KG1 (cell line): Measurements from ENCODE around the gene WDFY2.
"Not testable (repeated sequence)": the region's sequence is repeated elsewhere in the genome, so short reads cannot be mapped to it uniquely, and the experiment has no call there.

Experiments
- DNase-seq: peaks from one replicate; lab custom pipeline; 2025; lab: John Stamatoyannopoulos, UW

WDFY2 gene

GRCh38 chr13:51564252-51564651 lies 20.0 kb upstream of the WDFY2 start:
- no peak for DNase-seq

- DNase-seq: no peak
Observed at GRCh38 chr13:51564671-51565070, 19.6 kb upstream of the WDFY2 start.

DNA sequence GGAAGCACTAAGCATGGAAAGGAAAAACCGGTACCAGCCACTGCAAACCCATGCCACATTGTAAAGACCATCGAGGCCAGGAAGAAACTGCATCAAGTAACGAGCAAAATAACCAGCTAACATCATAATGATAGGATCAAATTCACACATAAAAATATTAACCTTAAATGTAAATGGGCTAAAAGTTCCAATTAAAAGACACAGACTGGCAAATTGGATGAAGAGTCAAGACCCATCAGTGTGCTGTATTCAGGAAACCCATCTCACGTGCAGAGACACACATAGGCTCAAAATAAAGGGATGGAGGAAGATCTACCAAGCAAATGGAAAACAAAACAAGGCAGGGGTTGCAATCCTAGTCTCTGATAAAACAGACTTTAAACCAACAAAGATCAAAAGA lies 15.3 kb upstream of the WDFY2 start:
- not testable (repeated sequence) for DNase-seq

- no peak for DNase-seq
Observed at GRCh38 chr13:51576754-51577153, 7.5 kb upstream of the WDFY2 start.

DNA sequence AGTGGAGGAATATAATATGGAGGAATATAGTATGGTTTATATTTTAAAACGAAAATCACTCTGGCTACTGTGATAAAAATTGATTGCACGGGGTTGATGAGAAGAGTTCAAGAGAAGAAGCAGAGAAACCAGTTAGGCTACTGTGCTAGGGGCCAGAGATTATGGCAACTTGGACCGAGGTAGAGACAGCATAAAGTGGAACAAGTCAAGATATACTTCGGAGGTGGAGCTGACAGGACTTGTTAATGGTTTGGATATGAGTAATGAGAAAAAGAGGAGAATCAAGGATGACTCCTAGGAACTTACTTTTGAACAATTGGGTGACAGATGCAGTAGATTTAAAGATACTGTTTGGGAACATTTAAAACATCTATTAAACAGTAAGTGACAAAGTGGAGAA lies 6.6 kb upstream of the WDFY2 start:
- DNase-seq: no peak

DNA sequence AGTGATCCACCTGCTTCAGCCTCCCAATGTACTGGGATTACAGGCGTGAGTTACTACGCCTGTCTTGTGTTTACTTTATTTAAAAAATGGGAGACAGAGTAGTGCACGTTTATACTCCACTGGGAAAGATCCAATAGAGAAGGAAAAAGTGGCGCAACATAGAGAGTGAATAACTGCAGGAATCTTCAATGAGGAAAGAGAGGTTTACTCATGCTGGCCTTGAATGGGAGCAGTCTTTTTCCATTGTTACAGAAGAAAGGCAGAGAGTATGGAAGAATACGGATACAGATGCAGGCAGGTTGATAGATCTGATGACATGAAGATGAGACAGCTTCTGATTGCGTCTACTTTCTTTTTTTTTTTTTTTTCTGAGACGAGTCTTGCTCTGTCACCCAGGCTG lies 4.6 kb upstream of the WDFY2 start:
- no peak for DNase-seq

DNA sequence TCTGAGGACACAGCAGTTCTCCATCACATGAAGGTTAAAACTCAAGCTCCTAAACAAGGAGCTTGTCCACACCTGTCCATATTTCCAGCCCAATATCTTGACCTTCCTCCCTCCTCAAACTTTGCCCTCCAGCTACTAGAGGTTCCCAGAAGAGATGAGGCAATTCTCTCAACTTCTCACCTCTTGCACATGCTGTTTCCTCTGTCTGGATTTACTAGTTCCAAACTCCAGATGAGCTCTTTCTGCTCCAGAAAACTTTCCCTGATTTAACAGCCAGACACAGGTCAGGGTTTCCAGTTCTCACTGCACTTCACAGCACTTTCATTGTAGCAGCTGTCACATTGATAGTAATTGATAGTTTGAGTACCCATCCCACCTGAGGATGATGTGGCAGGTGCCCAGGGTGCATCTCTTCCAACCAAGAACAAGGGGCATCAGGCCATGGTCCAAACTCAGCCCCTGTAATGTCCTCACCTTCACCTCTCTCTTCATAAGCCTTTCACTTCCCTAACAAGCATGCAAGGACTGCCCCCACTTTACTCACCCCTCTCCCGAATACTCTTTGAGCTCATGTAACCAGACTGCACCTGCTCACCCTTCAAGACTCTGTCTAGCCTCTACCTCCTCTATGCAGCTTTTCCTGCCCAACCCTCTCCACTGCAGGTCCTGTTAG lies 3.0 kb upstream of the WDFY2 start:
- DNase-seq: no peak

DNA sequence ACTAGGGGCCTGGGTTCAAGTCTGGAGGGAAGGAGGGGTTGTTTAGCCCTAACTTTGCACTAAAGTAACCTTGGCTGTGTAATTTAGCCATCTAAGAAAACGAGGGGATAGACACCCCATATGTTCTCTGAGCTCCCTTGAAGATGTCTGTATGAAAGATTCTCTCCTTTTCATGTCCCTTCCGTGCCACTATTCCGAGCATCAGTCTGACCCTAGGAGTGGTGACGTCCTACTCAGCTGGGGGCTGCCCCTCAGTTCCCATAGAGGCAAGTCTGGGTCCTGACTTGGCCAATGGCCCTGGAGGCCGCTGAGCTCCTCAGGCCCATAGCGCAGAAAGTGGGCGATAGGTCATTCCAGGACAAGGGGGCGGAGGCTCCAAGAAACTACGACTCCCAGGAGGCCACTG lies 790 bp upstream of the WDFY2 start:
- DNase-seq: no peak

- peak; percentile 71 for DNase-seq
Observed at GRCh38 chr13:51584731-51585672, 740 bp downstream of the WDFY2 start.

- peak; percentile 38 for DNase-seq
Observed at GRCh38 chr13:51585696-51586095, 1.4 kb downstream of the WDFY2 start.

DNA sequence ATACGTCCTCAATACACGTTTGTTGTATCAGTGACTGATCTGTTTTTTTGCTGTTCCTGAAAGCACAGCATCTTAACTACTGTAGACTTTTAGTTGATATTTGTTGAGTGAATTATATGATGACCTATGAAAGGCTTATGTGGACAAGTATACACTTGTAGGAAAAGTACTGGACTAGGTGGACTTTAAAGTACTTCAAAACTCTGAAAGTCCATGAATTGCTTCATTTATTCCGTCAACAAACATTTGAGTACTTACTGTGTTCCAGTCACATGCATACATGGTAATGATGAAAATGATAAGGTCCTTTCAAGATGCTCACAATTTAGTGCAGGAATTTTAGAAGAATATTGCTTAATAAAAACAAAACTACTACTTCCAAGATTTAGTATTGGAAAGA lies 3.1 kb downstream of the WDFY2 start:
- no peak for DNase-seq

DNA sequence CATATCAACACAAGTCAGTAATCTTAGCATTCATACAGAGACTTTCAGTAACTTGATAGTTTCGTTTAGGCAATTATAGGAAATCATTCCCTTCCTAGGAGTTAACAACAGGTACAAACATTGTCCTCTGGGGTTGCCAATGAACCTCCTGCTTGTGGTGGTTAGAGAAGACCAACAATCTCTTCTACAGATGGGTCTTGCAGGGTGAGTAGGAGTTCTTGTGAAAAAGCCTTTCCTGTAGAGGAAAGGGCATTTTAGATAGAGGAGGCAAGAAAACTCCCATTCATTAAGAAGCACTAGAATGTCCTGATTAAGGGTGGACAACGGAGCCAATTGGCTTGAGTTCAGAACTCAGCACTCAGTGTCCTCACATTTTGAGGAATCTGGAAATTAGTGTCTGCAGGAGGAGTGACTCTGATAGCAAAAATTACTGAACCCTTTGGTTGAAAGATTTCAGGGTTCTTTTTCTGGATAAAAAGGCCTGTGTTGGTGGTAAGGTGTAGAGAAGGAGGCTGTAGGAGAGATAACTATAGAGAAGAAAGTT lies 4.2 kb downstream of the WDFY2 start:
- DNase-seq: no peak

GRCh38 chr13:51589793-51590192 lies 5.5 kb downstream of the WDFY2 start:
- no peak for DNase-seq

DNA sequence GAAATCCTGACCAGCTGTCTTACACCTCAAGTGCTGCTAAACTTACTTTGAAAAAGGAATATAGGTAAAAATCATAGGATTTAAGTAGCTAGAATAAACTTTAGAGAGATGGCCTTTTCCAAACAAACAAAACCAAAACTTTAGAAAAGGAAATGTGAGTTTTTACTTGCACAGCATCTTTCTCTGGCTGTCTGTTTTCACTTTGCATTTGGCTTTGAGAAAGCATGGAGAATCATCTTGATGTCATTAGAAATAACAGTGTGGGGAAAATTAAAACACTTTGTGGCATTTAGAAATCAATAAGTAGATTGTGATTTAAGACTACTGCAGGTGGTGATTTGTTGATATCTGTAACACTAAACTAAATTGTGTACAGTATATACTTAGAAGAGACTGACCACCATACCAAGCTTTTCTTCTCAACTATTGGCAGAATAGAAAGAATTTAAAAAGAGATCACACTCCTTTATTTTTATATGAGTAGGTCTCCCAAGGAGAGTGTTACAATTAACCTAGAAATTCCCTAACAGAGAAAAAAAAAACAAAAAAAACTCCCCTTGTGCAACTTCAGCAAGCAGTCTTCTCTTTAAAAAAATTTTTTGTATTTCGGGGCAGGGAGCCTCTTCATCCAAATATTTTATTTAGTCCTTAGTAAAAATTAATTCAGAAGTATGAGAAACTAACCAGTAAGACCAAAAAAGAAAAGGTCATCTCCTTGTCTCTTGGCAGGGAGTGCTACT lies 6.1 kb downstream of the WDFY2 start:
- no peak for DNase-seq

DNA sequence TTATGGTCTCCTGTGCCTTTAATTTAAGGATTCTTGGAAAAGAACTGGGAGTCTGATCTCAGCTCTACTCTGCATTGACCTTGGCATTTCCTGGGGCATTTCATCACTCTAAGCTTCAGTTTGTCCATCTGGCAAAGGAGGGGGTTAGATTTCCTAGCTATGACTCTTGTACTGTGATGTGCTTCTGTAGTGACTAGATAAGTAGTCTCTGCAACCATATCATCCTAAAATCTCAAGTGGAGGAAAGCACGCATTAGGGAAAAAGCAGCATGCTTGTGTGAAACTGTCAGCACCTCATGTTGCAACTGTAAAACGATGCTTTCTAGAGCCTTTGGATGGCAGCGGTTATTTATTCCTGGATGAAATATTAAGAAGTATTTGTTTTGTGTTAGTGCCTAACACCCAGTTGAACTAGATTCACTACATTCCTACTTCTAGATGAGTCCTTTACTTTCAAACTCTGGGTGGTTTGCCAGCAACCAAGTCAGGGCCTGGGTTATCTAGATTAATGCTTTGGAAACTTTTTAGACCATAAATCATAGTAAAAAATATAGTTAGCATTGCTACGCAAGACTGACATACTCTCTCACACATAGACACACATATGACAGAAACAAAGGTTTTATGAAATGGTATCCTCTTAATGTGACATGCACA lies 6.8 kb downstream of the WDFY2 start:
- DNase-seq: no peak

DNA sequence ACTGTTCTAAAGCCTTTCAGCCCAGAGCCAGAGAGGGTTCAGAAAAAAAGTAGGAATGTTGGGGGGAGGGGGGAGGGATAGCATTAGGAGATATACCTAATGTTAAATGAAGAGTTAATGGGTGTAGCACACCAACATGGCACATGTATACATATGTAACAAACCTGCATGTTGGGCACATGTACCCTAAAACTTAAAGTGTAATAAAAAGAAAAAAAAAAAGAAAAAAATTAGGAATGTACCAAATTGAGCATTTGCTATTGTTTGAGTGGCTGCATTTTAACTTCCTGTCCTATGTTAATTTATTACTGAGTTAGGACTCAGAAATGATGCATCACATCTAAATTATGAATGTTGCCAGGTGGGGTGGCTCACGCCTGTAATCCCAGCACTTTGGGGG lies 7.7 kb downstream of the WDFY2 start:
- not testable (repeated sequence) for DNase-seq

GRCh38 chr13:51594432-51594831 lies 10.2 kb downstream of the WDFY2 start:
- DNase-seq: no peak

DNA sequence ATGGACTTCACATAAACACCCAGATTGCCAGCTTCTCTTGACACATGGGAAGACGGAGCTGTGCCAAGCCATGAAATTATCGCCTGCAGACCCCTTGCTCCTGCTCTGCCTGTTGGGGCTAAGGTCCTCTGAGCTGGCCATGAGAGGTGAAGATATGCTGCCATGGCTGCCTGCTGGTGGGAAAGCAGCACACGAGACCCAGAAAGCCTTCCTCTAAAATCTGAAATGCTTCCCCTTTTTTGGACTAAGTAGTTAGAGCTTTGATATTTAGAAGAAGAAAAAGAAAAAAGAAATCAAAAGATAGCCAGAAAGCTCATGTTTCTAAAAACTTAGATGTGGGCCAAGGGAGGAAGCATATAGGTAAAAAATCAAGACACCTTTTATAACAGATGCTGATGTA lies 11.2 kb downstream of the WDFY2 start:
- DNase-seq: no peak

DNA sequence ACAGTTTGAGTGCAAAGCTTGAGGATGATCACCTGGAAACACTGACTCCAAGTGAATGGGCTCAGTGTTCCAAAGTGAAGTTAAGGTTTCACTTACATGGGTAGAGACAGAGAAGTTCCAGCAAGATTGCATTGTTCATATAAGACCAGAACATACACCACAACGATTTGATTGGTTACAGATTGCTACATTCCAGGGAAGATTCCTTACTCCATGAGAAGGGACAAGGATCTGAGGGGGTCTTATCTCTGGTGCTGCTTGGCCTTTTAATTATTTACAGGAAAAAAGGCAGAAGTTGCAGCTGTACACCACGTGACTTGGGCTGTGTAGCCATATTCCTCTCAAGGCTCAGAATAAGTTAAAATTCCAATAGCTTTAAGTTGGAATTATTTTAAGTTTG lies 12.3 kb downstream of the WDFY2 start:
- no peak for DNase-seq

DNA sequence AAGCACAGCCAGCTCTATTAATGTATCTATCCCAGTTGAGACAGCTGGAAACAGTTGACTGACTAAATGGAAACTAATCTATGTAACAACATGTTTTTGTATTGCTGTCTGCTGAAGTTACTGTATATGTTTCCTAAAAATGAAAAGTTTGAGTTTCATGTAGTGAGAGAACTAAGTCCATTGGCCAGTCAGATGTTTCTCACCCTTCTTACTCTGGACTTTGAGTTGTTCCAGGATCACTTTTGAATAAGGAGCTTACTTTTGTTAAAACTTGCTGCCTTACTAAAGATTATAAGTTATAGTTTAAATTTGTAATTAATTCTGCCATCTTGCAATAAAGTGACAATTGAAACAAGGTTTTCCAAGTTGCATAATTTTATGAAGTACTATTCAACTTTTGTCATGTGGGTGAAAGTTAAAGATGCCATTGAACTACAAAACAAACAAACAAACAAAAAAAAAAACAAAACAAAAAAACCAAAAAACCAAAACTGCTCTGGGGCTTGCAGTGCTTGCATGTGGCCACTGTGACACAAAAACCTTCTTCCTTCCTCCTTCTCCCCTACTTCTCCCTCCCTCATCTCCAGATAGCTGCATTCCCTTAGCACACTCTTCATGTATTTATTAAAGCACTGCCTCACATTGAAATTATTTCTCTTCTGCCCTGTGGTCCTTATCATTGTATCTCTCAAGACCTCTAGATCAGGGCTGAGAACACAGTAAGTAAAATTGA lies 15.3 kb downstream of the WDFY2 start:
- DNase-seq: no peak

GRCh38 chr13:51600703-51601102 lies 16.4 kb downstream of the WDFY2 start:
- DNase-seq: no peak
